Astrocyte of the cerebellum (primary cell): ENCODE data around the gene DOCK6.

Experiments used
- DNase-seq: peaks from one replicate; pipeline ENCODE4 v3.0.0-alpha.2; 2011; ENCODE audit warnings: low read depth
- H3K4me3 ChIP-seq: 2 replicates; pipeline ENCODE4 v1.5.1; 2011; ENCODE audit warnings: mild to moderate bottlenecking, low read depth, low read length, moderate library complexity
- CTCF ChIP-seq: IDR thresholded peaks from 2 replicates; pipeline ENCODE4 v1.5.1; 2012; ENCODE audit warnings: low read length, low read depth, moderate library complexity, mild to moderate bottlenecking; ENCODE audit errors: missing control alignments
- in situ Hi-C: cut with HindIII; loops from 2 replicates; pipeline ENCODE4 v1.10.0; 2017; ENCODE audit warnings: low sequenced_read_pairs

Gene DOCK6

GRCh38 chr19:11223200-11223599 lies 39.1 kb downstream of the DOCK6 start:
- no peak for DNase-seq
- no peak overlapping the region for H3K4me3 ChIP-seq
- in situ Hi-C loops: no loop called here
- TF ChIP-seq CTCF: no peak

- no peak overlapping the region for H3K4me3 ChIP-seq
- no peak for TF ChIP-seq CTCF
- in situ Hi-C loops: no loop called here
- no peak for DNase-seq
Observed at GRCh38 chr19:11221082-11221598, 41.2 kb downstream of the DOCK6 start.

GRCh38 chr19:11214387-11214786 lies 47.9 kb downstream of the DOCK6 start:
- TF ChIP-seq CTCF: no peak
- no peak for DNase-seq
- no peak overlapping the region for H3K4me3 ChIP-seq
- in situ Hi-C loops: no loop called here

- in situ Hi-C loops: no loop called here
- H3K4me3 ChIP-seq: no peak overlapping the region
- DNase-seq: no peak
- no peak for TF ChIP-seq CTCF
Observed at GRCh38 chr19:11210656-11210928, 51.7 kb downstream of the DOCK6 start.

- in situ Hi-C loops: no loop called here
- H3K4me3 ChIP-seq: no peak overlapping the region
- no peak for TF ChIP-seq CTCF
- no peak for DNase-seq
Observed at GRCh38 chr19:11209839-11210655, 52.3 kb downstream of the DOCK6 start.

GRCh38 chr19:11208561-11209471 lies 53.5 kb downstream of the DOCK6 start:
- DNase-seq: no peak
- TF ChIP-seq CTCF: no peak
- no peak overlapping the region for H3K4me3 ChIP-seq
- in situ Hi-C loops: no loop called here
